K562 (cell line): Measurements from ENCODE around the gene SNX17. TPM values are rescaled to one million over a fixed set of nuclear protein-coding genes. Genes with fewer than 3 reads are reported as not detected.

Experiments used
- BRCA1 ChIP-seq, 2 experiments: fragments of 450-650 bp in 1 of 2; sonication (generic) in 1 of 2; formaldehyde crosslinking in 1 of 2; IDR thresholded peaks; 2 replicates each; pipeline versions ENCODE4 v1.5.0 to v1.6.1; 2017 to 2020; ENCODE audit warnings: mild to moderate bottlenecking in 1 of 2, missing genetic modification reagents in 1 of 2
- CBX3 ChIP-seq, 2 experiments: IDR thresholded peaks; 1 replicate in 1 of 2; 2 replicates in 1 of 2; pipeline ENCODE4 v1.6.1; 2012; ENCODE audit warnings: inconsistent platforms in 2 of 2, low read length in 2 of 2, borderline replicate concordance in 1 of 2, control low read depth in 1 of 2
- DPF2 ChIP-seq: fragments of 450-650 bp; IDR thresholded peaks from 2 replicates; pipeline ENCODE4 v1.6.1; 2016
- ETV5 ChIP-seq: sonication (generic); formaldehyde crosslinking; IDR thresholded peaks from 2 replicates; pipeline ENCODE4 v1.4.0; 2020; ENCODE audit warnings: low read depth, mild to moderate bottlenecking, missing genetic modification reagents
- ETV6 ChIP-seq, 3 experiments: fragments of 150-350 bp in 1 of 3; sonication (generic) in 1 of 3; formaldehyde crosslinking in 1 of 3; IDR thresholded peaks; 2 replicates each; pipeline versions ENCODE4 v1.6.1 to v1.8.0; 2014 to 2022; ENCODE audit warnings: borderline replicate concordance in 2 of 3, low read depth in 2 of 3, antibody characterized with exemption in 1 of 3, low read length in 1 of 3, mild to moderate bottlenecking in 1 of 3, missing genetic modification reagents in 1 of 3
- FOXA1 ChIP-seq: fragments of 450-650 bp; IDR thresholded peaks from 2 replicates; pipeline ENCODE4 v1.6.1; 2016; ENCODE audit warnings: mild to moderate bottlenecking, borderline replicate concordance
- NFYB ChIP-seq: IDR thresholded peaks from 2 replicates; pipeline ENCODE4 v1.6.1; 2011; ENCODE audit warnings: mild to moderate bottlenecking, moderate library complexity; ENCODE audit not compliant: insufficient read length; ENCODE audit errors: extremely low read depth
- NR2C1 ChIP-seq, 2 experiments: fragments of 450-650 bp; IDR thresholded peaks; 2 replicates each; pipeline ENCODE4 v1.6.1; 2017; ENCODE audit warnings: mild to moderate bottlenecking in 2 of 2, antibody characterized with exemption in 1 of 2, inconsistent platforms in 1 of 2, missing compliant biosample characterization in 1 of 2, missing genetic modification characterization in 1 of 2
- POLR2AphosphoS5 ChIP-seq: IDR thresholded peaks from 2 replicates; pipeline ENCODE4 v1.6.1; 2011; ENCODE audit warnings: mild to moderate bottlenecking, low read depth, low read length, moderate library complexity; ENCODE audit not compliant: control insufficient read depth, insufficient read depth
- PRMT5 ChIP-seq: sonication (generic); formaldehyde crosslinking; IDR thresholded peaks from 2 replicates; pipeline ENCODE4 v1.5.0; 2020; ENCODE audit warnings: missing genetic modification reagents
- RCOR1 ChIP-seq, 2 experiments: IDR thresholded peaks; 2 replicates each; pipeline ENCODE4 v1.6.1; 2012; ENCODE audit warnings: low read depth in 2 of 2, low read length in 2 of 2, borderline replicate concordance in 1 of 2, improper control_type of control experiment in 1 of 2
- ZNF175 ChIP-seq: fragments of 200-800 bp; sonication (Bioruptor generic); IDR thresholded peaks from 2 replicates; pipeline ENCODE4 v1.6.1; 2016; ENCODE audit warnings: low read depth, mild to moderate bottlenecking, missing genetic modification characterization, missing compliant biosample characterization
- polyA plus RNA-seq, 8 experiments: library from polyadenylated mRNA; depleted of rRNA in 4 of 8; stranded (reverse) in 5 of 8; unstranded in 3 of 8; fragments of >200 nt; fragmentation: Nextera tagmentation in 2 of 8; fragmentation: Illumina TruSeq in 1 of 8; extraction: Ambion mirVana in 2 of 8; extraction: Trizol in 1 of 8; gene quantifications; 2 replicates each; pipeline versions ENCODE4 v1.2.1 to v1.2.3, GENCODE V29; 2011 to 2014; ENCODE audit warnings: inconsistent platforms in 1 of 8, missing spikeins in 1 of 8
- total RNA-seq, 7 experiments: library from RNA; depleted of rRNA in 6 of 7; stranded (reverse); fragments of >200 nt in 6 of 7; fragmentation: Illumina TruSeq in 2 of 7; extraction: Trizol in 2 of 7; gene quantifications; 2 replicates each; pipeline versions ENCODE4 v1.2.1 to v1.2.3, GENCODE V29; 2011 to 2021; ENCODE audit warnings: low replicate concordance in 1 of 7
- TF ChIP-seq, protein P1 (sequence below), 2 experiments: fragments of 450-650 bp; conservative IDR thresholded peaks; 2 replicates each; pipeline ENCODE4 v1.6.1; 2017; ENCODE audit warnings: mild to moderate bottlenecking in 2 of 2, moderate library complexity in 2 of 2
- TF ChIP-seq, protein P2 (sequence below): fragments of 450-650 bp; IDR thresholded peaks from 2 replicates; pipeline ENCODE4 v1.6.1; 2017; ENCODE audit warnings: antibody characterized with exemption, mild to moderate bottlenecking
- TF ChIP-seq, protein P3 (sequence below): conservative IDR thresholded peaks from 2 replicates; pipeline ENCODE4 v1.6.1; 2011; ENCODE audit warnings: low read depth, mild to moderate bottlenecking, low read length; ENCODE audit not compliant: control insufficient read depth

Gene SNX17
- total and polyA plus RNA-seq, 9 of the 15 experiments (the other 6 are each of a cell fraction or from before 2014, with no cell fraction given) = 3.0 to 75.7 (median 54.6) TPM

DNA sequence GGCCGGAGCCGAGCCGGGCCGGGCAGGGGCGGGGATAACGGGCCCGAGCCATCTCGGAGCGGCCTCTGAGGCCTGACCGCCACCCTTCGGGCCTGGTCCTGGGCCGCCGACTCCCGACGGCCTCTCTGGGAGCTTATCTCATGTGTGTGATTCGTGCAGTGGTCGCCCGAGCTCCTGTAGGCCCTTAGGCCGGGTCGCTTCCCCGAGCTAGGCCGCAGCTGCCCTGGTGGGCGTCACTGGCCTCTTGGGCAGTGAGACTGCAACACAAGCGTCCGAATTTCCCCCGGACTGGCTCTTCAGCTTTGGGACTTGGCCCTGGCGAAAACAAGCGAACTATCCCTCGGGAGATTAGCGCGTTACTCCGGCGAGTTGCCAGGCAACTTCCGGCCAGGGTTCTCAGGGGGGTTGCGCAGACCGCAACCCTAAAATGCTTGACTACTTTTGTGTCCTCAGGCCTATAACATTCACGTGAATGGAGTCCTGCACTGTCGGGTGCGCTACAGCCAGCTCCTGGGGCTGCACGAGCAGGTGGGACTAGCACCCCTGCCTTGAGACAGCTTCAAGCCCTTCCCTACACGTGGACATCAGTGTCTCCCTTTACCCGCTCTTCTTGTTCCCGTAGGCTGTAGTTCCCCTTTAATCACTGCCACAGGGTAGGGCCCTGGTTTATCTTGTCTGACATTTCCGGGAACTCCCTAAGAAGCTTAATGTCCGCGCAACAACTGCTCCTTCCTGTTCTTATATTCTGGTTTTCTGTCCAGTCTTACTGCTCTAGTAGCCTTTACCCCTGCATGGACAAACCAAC is 602 bp downstream of the SNX17 start (continued):
- TF ChIP-seq, protein P1, sequence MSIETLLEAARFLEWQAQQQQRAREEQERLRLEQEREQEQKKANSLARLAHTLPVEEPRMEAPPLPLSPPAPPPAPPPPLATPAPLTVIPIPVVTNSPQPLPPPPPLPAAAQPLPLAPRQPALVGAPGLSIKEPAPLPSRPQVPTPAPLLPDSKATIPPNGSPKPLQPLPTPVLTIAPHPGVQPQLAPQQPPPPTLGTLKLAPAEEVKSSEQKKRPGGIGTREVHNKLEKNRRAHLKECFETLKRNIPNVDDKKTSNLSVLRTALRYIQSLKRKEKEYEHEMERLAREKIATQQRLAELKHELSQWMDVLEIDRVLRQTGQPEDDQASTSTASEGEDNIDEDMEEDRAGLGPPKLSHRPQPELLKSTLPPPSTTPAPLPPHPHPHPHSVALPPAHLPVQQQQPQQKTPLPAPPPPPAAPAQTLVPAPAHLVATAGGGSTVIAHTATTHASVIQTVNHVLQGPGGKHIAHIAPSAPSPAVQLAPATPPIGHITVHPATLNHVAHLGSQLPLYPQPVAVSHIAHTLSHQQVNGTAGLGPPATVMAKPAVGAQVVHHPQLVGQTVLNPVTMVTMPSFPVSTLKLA (conservative IDR thresholded peaks at IDR 0.05) = peak; percentile 90 to 92
- no peak for TF ChIP-seq NFYB
- peak; percentile 56; the same call in 1 of the 2 replicates for TF ChIP-seq POLR2AphosphoS5
- peak; percentile 12; the same call in 1 of the 2 replicates for TF ChIP-seq PRMT5 (CRISPR knock-in tag)
- TF ChIP-seq BRCA1 (IDR thresholded peaks at IDR 0.05) = no peak
- TF ChIP-seq BRCA1 (CRISPR knock-in tag; IDR thresholded peaks at IDR 0.05) = no peak
- TF ChIP-seq ETV5 = peak; percentile 65
- peak; percentile 51; the same call in 1 of the 2 replicates for TF ChIP-seq DPF2
- TF ChIP-seq, protein P2, sequence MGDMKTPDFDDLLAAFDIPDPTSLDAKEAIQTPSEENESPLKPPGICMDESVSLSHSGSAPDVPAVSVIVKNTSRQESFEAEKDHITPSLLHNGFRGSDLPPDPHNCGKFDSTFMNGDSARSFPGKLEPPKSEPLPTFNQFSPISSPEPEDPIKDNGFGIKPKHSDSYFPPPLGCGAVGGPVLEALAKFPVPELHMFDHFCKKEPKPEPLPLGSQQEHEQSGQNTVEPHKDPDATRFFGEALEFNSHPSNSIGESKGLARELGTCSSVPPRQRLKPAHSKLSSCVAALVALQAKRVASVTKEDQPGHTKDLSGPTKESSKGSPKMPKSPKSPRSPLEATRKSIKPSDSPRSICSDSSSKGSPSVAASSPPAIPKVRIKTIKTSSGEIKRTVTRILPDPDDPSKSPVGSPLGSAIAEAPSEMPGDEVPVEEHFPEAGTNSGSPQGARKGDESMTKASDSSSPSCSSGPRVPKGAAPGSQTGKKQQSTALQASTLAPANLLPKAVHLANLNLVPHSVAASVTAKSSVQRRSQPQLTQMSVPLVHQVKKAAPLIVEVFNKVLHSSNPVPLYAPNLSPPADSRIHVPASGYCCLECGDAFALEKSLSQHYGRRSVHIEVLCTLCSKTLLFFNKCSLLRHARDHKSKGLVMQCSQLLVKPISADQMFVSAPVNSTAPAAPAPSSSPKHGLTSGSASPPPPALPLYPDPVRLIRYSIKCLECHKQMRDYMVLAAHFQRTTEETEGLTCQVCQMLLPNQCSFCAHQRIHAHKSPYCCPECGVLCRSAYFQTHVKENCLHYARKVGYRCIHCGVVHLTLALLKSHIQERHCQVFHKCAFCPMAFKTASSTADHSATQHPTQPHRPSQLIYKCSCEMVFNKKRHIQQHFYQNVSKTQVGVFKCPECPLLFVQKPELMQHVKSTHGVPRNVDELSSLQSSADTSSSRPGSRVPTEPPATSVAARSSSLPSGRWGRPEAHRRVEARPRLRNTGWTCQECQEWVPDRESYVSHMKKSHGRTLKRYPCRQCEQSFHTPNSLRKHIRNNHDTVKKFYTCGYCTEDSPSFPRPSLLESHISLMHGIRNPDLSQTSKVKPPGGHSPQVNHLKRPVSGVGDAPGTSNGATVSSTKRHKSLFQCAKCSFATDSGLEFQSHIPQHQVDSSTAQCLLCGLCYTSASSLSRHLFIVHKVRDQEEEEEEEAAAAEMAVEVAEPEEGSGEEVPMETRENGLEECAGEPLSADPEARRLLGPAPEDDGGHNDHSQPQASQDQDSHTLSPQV = peak; percentile 89
- TF ChIP-seq NR2C1 (IDR thresholded peaks at IDR 0.05) = 0 out of 2 replicates have a peak, but pooled peaks have one; percentile 21
- no peak for TF ChIP-seq NR2C1 (tag; IDR thresholded peaks at IDR 0.05)
- TF ChIP-seq ZNF175 (CRISPR knock-in tag) = no peak; the same call in 1 of the 2 replicates
- no peak for TF ChIP-seq FOXA1
- TF ChIP-seq, protein P3, sequence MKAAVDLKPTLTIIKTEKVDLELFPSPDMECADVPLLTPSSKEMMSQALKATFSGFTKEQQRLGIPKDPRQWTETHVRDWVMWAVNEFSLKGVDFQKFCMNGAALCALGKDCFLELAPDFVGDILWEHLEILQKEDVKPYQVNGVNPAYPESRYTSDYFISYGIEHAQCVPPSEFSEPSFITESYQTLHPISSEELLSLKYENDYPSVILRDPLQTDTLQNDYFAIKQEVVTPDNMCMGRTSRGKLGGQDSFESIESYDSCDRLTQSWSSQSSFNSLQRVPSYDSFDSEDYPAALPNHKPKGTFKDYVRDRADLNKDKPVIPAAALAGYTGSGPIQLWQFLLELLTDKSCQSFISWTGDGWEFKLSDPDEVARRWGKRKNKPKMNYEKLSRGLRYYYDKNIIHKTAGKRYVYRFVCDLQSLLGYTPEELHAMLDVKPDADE = peak; percentile 40; the same call in 1 of the 2 replicates
- TF ChIP-seq RCOR1 (IDR thresholded peaks at IDR 0.05; ENCODE audit: borderline replicate concordance in 1 of 2, low read depth in 2 of 2, low read length in 2 of 2) = peak in 1 of 2 experiments; percentile 85; a peak in 2 of 4 replicates
- peak; percentile 83 to 92 for TF ChIP-seq ETV6 (IDR thresholded peaks at IDR 0.05; ENCODE audit: borderline replicate concordance in 1 of 2, low read depth in 2 of 2, low read length in 1 of 2)
- no peak; the same call in 1 of the 2 replicates for TF ChIP-seq ETV6 (CRISPR knock-in tag; IDR thresholded peaks at IDR 0.05; ENCODE audit: borderline replicate concordance)
- TF ChIP-seq CBX3 (IDR thresholded peaks at IDR 0.05; ENCODE audit: borderline replicate concordance in 1 of 2, low read length in 2 of 2) = peak in 1 of 2 experiments; percentile 61; a peak in 1 of 3 replicates
